HG03175 (cell line): Measurements from ENCODE around the gene CEP85.
"Not testable (repeated sequence)": the region's sequence is repeated elsewhere in the genome, so short reads cannot be mapped to it uniquely, and the experiment has no call there.

Experiments used
- ATAC-seq: cut with Tn5 transposase; IDR thresholded peaks from one replicate; pipeline ENCODE4 v1.9.1; 2021; ENCODE audit warnings: mild to moderate bottlenecking, moderate library complexity; ENCODE audit not compliant: unreplicated experiment

The CEP85 gene

DNA sequence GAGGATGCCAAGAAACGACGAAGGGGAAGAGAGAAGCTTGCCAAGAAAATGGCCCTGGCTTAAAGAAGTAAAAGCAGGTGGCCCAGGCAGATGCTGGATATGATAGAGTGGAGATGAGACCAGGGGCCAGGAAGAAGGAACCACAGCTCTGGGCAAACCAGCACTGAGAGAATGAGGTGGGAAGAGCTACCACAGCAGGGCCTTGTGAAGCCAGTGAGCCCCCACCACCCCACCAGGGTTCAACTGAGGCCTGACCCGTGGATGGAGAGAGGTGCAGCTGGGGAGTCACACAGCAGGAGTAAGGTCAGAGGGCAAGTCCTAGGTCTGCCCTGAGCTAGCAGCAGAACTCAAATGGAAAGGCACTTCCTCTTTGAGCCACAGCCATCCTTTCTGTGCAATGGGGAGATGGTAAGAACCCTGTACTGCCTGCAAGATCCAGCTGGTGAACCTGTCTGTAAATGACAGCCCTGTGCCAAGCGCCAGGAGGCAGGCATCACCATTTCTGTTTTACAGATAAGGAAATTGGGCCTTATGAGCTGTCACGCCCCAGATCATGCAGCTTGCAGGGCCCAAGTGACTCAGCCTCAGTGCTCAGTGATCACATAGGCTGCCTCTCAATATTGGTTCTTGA lies 54.4 kb downstream of the CEP85 start:
- ATAC-seq: no peak

DNA sequence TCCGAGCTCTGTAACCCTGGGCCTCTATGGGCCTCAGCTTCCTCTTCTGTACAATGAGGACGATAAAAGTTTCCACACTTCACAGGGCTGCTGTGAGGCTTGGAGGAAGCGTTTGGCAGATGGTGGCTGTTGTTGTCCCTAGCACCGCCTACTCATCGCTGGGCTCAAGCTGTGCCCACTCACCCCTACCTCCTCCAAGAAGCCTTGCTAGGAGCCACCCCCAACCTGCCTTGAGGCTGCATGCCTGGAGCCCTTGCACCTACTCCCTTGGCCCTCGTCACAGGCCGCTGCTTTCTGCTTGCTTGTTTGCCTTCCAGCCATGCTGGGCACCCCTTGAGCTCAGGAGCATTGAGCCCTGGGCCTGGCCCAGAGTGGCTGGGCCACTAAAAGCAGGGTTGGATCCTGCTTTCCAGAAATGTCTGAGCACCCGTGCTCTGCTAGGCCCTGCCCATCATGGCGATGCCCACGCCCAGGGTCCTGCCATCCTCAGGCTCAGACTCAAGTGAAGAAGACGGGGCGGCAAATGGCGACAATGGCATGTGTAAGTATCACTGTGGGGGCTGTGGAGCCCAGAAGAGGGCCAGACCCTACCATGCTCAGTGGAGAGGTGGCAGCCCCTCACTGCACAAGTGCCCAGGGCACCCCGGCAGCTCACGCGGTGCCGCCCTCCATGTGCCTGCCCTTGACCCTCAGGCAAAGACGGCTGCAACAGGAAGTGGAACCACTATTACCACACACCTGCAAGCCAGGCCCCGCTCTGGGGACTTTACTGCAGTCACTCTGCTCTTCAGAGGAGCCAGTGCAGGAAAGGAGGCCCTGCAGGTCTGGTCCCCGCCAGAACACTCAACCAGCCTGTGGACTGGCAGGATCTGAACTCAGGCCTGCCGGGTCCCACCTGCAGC lies 55.4 kb downstream of the CEP85 start:
- ATAC-seq: peak; percentile 40

DNA sequence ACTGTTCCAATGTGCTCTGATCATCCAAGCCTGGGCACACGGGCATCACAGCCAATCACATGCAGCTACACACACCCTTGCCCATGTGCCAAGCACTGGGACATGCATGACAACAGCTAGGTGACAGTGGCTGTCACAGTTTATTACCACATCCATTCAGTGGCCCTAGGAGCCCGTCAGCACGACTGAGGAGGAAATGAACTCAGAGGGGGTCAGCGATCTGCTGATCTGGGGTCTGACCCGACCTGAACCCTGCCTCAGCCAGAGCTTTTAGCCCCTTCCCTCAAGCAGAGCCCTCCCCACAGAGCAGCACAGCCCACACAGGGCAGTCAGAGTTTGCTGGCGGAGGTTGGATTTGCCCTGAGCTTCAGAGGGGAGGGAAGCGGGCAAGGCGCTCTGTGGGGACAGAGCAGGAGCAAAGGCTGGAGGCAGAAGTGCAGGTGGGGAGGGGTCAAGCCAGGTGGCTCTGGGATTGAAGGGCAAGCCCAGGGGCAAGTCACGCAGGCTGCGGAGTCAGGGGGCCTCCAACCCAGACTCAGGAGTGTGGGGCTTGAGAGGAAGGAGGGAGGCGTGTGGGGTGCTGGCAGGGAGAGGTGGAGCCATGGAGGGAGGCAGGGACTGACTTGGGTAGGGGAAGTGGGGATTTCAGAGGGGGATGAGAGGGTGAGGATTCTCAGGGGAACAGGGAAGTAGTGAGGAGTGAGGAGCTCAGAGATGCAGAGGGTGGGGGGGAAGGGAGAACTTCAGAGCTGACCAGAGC lies 56.3 kb downstream of the CEP85 start:
- ATAC-seq: no peak

DNA sequence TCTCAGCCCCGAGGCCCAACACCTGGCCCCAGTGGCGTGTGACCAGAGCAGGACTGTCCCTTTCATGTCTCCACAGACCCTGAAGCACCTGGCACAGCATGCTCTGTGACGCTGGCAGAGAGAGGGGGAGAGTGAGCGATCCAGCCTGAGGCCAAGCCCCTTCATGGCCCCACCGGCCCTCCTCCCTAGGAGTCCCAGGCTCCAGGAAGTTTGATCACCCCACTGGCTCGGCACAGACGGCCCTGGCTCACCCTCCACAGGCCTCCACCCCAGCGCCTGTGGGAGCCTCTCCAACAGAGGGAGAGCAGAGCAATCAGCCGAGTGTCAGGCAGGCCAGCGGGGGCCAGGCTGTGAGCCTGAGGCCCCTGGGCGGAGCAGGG lies 56.9 kb downstream of the CEP85 start:
- no peak for ATAC-seq

DNA sequence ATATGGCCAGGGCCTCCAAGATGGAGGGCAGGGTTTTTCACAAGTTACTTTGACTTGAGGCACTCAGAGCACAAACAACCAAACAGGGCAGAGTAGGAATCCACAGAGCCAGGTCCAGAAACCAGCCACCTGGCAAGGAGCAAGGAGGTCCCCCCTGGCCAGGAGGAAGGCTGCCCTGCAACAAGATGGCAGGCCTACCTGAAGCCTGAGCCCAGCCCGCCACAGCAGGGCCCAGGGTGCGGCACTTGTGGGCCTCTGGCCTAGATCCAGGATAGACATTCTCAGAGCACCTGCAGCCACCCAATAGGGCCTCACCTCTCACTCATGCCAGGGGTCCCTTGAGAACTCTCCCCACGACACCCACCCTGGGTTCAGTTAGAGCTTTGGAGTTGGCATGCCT lies 57.4 kb downstream of the CEP85 start:
- ATAC-seq: no peak

DNA sequence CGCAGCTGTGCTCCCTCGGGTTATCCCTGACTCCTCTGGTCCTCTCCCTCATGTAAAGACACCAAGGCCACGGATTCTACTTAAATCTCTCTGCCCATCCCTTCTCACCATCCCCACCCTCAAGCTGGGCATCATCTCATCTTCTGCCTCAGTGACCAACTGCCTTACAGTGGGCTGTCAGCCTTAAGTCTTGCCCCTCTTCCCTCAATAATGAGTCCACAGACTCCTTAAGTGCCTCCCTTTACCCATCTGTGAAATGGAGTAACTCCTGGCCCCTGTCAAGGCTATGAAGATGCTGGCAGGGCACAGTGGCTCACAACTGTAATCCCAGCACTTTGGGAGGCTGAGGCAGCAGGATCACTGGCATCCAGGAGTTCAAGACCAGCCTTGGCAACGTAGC lies 57.9 kb downstream of the CEP85 start:
- ATAC-seq: no peak

DNA sequence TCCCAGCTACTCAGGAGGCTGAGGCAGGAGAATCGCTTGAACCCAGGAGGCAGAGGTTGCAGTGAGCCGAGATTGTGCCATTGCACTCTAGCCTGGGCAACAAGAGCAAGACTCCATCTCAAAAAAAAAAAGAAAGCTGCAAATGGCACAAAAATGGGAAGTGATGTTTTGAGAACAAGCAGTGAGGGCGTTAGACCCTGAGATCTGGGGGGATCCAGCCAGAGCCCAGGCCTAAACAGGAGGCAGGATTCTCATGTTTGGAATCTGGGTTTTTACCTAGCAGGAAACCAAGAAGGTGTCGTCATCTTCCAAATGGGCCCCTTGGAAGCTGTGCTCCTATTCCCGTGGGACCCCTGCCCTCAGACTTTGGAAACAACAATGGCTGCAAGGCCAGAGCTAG lies 58.7 kb downstream of the CEP85 start:
- ATAC-seq: not testable (repeated sequence)

DNA sequence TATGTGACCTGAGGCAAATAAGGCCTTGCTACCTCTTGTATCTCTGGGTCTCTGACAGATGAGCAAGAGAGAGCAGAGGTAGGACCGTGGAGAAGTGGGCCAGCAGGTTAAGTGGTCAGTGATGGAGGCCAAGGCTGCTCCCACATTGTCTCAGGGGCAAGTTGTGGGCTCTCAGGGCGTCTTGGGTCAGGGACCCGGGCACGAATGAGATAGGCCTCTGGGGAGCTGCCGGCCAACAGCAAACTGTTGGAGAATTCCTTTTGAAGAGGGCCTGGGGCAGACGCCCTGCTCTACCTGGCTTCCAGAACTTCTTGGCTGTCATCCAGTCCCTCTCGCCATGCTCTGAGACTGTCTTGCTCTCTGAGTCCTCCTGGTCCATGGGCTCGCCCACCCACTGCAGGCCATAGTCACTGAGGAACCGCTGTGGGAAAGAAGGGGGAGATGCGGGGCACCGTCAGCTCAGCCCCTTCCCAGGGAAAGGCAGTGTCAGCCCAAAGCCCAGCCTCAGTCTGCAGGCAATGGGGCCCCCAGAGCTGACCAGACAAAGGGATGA lies 60.0 kb downstream of the CEP85 start:
- no peak for ATAC-seq

DNA sequence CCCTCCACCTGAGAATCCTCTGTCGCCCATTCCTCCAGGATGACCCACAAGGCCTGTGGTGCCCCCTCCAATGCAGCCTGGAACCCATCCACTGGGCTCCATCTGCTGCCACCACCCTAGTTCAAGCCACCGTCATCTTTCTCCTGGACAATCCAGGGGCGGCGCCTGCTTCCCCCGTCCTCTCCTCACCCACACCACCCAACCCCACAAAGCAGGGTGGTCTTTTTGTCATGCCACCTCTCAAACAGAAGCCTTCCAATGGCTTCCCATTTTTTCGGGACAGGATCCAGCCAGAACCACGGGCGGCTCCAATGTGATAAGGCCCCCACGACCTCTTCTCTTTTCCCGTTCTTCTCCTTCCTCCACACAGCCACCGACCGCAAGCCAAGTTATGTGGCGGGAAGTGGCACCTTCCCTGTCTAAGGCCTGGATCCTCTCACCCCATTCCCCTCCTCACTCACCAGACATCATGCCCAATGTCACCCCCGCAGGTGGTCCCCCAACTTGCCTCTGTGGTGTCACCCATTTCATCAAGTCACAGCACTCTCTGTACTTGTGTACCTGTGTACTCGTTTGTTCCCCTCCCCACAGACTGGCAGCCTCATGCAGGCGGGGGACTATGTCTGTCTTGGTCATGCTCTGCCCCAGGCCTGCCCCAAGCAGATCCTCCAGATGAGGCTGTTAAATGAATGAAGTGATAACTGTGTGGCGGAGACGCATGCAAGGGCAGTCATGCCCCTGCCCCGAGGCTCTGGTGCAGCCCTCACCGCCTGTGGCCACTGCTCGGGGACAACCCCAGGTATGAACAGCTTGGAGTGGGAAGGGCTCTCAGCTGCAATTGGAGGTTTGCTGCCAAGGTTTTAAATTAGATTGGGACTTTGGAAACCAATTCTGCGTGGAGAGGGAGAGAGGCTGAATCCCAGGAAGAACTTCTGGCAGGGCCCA lies 61.5 kb downstream of the CEP85 start:
- no peak for ATAC-seq

DNA sequence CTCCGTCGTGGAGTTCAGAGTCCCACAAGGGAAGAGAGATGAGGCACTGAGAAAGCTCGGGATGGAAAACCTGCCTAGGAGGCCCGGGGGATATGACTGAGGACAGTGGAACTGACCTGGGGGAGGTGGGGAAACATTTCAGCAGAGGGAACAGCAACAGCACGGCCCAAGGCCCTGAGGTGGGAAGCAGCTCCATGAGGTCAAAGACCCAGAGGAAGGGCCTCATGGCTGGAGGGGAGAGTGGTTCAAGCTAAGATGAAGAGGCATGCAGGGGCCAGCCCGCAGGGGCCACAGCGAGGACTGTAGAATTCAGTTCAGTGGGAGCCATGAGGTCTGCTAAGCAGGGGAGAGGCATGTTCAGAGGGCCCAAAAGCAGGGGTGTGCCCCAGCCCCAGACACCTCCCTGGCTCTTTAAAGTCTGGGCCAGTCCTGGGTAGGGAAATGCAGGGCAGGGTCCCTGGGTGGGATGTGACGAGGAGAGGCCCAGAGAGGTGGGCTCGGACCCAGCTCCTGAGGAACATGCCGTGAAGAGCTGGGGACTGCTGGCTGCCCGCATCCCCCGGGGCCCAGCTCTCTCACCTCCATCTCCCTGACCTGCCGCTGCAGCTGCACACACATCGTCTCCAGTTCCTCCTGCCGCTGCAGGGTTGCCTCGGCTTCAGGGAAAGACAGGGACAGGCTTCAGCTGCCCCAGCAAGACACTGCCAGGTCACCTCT lies 62.5 kb downstream of the CEP85 start:
- no peak for ATAC-seq

DNA sequence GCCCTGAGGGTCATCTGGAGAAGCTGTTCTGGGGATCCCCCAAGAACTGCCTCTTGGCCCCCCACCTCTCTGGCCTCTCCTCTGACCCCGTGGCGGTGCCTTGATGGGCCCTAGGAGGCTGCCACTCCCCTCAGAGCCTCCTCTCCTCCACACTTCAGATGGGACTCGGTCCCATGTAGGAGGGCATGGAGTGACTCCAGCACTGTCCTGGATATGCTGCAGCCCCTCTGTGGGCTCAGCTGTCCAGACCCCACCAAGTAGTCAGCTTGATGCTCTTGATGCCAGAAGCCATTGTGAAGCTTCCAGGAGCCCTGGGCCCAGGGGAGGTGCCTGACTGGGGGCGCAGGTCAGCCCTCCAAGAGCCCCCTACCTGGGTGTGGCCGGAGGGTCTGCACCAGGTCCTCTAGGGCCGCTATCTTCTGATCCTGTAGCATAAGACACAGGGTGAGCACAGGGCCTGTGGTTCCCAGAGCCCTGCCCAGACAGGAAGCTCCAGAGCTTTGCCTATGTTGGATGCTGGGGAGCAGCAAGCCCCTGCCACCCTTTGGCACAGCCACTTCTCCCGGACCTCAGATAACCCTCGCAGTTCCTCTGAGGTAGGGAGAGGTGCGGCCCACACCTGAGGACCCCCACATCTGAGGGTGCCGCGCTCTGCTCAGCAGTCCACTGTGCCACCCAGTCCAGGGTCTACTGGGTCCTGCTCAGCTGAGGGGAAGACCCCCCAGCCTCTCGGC lies 63.2 kb downstream of the CEP85 start:
- ATAC-seq: no peak

DNA sequence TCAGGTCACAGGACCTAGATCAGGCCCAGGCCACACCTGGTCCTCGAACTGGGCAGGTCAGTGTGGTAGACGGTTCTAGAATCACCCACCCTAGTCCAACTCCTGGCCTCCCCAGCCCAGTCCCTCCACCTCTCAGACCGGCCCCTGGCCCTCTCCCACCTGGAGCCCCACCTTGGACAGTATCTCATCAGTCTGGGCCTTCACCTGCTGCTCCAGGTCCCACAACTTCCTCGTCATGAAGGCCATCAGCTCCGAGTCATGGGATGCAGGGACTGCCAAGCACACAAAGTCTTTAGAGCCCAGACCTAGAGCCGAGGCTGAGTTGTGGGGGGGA lies 63.8 kb downstream of the CEP85 start:
- no peak for ATAC-seq

DNA sequence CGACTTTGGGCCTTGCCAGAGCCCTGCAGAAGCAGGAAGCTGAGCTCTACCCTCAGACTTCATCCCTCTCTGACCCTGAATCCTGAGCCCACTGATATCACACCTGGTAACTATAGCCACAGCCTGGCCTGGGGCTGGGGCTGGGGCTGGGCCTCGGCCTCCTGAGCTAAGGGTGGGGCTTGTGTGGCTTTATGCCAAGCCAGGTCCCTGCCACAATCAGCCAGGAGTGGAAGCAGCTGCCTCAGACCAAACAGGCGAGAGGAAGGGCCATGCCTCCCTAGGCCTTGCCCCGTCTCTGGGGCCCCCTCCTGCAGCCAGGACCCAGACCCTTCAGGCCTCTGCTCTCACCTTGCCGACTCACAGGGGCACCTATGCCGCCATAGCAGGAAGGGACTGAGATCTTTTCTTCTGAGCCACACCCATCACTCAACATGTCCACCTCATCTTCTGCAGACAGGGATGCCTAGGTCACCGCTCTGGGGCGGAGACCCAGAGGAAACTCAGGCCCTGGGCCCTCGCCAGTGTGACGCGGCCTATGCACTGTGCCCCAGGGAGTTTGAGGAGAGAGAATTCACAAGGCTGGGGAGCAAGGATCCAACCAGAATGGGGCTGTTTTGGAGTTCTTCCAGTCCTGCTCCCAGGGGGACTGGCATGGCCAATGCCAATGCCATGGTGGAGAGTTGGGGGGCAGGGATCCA lies 66.7 kb downstream of the CEP85 start:
- no peak for ATAC-seq

DNA sequence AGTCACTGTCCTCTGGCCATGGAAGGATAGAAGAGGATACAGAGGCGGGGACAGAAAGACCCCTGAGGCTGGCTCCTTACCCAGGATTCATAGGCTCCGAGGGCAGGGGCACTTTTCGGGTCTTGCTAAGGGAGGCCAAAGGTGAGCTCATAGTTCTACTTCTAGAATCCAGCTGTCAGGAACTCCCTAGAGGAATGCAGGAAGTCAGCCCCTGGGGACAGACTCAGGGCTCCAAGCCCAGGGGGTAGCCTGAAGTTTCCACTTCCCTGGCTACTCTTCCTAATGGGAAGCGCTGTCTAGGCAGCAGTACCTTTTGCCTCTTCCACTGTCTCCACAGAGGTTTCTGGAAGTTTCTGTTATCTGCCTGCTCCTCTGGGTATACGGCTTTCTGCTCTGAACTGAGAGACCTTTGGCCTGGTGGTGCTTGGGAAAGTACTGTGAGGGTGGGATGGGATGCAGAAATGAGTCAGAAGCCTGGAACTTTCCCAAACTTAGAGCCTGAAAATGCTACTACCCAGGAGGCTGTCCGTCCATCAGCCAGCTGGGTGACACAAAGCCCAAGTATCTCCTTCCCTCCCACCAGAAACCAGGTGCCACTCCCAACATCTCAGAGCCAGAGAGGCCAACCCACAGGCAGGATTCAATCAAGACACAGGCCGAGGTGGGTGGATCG lies 68.9 kb downstream of the CEP85 start:
- ATAC-seq: no peak

DNA sequence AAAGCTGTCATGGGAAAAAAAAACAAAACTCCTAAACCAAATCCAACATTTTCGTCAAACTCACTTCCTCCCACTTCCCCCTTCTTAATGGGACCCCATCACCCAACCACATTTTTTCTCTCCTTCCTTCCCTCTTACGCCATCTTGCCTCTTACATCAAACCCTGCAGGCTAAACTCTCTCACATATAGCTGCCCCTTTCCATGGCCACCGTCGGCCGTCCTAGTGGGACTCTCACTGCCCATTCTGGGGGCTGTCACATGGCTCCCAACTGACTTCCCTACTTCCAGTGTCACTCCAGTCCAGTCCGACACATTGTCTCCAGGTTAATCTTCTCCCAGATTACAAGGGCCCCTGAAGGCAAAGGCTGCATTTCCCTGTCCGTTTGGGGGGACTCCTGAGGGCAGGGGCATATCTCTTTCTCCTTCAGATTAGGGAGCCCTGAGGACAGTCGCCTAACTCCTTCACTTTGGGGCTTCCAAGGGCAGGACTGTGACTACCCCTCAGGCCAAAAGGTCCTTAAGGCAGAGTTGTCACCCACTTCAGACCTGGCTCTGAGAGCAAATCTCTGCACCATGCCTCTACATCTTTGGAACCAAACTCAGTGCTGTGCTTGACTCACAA lies 71.8 kb downstream of the CEP85 start:
- ATAC-seq: peak; percentile 8

DNA sequence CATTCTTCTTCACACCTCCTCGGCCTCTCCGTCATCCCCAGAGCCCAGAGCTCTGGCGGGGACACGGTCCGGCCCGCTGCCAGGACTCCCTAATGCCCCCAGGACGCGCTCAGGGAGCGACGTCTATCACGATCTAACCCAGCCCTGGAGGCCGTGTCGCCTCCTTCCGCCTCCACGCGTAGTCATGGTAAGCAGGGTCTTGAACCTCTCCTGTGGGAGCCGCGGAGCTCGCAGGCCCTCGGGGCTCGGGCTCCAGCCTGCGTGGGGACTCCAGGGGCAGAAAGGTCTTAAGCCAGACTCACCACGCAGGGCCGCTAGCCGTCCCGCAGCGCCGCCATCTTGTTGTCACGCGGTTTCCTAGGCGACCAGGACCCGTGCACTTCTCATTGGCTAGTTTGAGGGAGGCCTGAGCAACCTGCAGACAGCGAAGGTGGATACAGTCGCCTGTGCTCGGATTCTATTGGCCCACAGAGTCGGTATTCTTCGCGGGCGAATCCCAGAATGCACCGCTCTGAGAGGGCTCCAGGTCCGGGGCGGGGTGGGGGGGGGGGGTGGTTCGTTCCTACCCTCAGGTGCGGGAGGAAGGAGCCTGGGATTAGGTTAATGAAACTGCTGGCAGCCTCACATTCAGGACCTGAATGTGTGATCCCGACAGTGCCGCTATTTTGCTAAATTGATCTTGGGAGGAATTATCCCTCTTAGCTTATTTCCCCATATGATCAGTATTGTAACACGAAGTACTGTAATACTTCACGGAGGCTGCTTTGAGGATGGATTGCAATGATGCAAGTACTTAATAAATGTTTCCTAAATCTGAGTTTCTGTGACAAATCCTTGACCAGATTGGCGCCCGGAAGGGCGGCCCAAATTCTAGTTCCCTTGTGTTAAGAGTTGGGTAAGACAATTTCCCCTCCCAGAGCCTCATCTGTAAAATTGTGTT lies 72.6 kb downstream of the CEP85 start, which contains the start of gene UBXN11:
UBXN11 (minus strand) TSS at position 347 of the 940 bp plus-strand sequence. CDS start 3,753 bp downstream, outside the sequence.
- peak; percentile 99 for ATAC-seq
